Neuron (in vitro differentiated cells): Measurements from ENCODE around the gene RECQL5.
"Not testable (repeated sequence)": the region's sequence is repeated elsewhere in the genome, so short reads cannot be mapped to it uniquely, and the experiment has no call there.

Experiments
- H2AFZ ChIP-seq: one replicate; pipeline ENCODE4 v1.6.1; 2013; ENCODE audit warnings: low read depth, mild to moderate bottlenecking, inconsistent platforms, low read length, moderate library complexity
- H3K27me3 ChIP-seq: one replicate; pipeline ENCODE4 v1.6.1; 2013; ENCODE audit warnings: low read length; ENCODE audit not compliant: insufficient read depth
- H3K36me3 ChIP-seq: one replicate; pipeline ENCODE4 v1.6.1; 2013; ENCODE audit warnings: low read length; ENCODE audit not compliant: insufficient read depth
- H3K4me1 ChIP-seq: one replicate; pipeline ENCODE4 v1.6.1; 2013; ENCODE audit warnings: low read length; ENCODE audit not compliant: insufficient read depth
- H3K4me3 ChIP-seq: 2 replicates; pipeline ENCODE4 v1.5.1; 2013; ENCODE audit warnings: mild to moderate bottlenecking, low read length, moderate library complexity
- H3K9me3 ChIP-seq: one replicate; pipeline ENCODE4 v1.6.1; 2013; ENCODE audit warnings: low read length

RECQL5 gene

DNA sequence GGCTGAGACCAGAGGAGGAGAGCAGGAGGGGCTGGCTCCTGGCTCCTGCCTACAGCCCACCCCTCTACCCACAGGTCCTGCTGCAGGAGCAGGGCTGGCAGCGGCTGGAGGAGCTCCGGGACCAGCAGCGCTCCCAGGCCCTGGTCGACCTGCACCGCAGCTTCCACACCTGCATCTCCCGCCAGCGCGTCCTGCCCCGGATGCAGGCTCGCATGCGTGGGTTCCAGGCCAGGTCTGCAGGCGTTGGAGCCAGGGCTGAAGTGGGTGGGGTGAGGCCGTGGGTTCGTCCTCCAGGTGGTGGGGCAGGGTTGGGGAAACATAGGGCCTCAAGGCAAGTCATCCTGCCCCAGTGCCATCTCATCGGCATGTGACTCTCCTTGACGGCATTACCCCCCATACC lies 61.2 kb downstream of the RECQL5 start:
- H3K4me3 ChIP-seq = no peak overlapping the region
- H3K9me3 ChIP-seq = no peaks in the 10 kb centered on the region
- H3K27me3 ChIP-seq = no peaks in the 10 kb centered on the region
- H3K4me1 ChIP-seq = no peaks in the 10 kb centered on the region
- H3K36me3 ChIP-seq = no peaks in the 10 kb centered on the region
- H2AFZ ChIP-seq = no peak overlapping the region

DNA sequence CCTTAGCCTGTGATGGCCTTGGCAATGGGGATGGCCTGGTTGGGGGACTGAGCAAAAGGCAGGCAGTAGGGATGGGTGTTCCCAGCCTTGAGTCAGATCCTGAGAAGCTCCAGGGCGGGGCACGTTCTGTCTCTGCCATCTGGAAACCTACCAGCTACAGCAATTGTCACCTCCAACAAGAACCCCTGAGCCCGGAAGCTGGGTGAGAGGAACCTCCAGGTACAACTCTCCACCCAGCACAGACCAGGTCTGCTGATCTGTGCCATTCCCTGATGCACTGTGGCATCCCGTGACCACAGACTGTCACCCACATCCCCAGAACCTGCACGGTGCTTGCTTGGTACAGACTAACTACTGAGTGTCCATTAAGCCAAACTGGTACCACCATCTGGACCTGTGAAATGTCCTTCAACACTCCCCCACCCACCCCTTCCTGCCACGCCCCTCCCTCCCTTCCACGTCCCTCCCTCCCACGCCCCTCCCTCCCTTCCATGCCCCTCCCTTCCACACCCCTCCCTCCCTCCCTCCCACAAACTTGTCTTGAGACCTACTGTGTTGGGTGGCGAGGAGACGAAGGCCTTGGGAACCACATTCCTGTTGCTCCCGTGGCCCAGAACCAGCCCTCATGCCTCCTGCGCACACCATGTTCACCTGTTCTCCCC lies 62.8 kb downstream of the RECQL5 start:
- Histone ChIP-seq H3K4me3 (no peak overlapping the region), H3K9me3 (no peaks in the 10 kb centered on the region), H3K36me3 (no peaks in the 10 kb centered on the region), H3K27me3 (no peaks in the 10 kb centered on the region), H2AFZ (no peak overlapping the region), H3K4me1 (no peaks in the 10 kb centered on the region)

DNA sequence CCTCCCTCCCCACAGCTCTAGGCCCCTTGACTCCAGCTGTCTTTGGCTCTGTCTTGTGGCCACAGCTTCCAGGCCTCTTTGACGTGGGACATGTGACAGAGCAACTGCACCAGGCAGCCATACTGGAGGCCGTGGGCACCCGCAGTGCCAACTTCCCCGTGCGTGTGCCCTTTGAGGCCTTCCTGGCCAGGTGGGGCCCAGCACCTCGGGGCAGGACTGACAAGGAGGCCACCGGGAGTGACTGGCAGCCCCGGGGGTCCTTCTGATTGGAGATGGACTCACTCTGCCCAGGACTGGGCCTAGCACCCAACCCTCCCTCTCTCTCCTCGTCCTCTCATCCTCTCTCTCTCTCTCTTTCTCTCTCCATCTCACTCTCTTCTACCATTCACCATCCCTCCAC lies 63.8 kb downstream of the RECQL5 start:
- Histone ChIP-seq H3K4me3 (no peak overlapping the region), H2AFZ (no peak overlapping the region), H3K36me3 (no peaks in the 10 kb centered on the region), H3K27me3 (no peaks in the 10 kb centered on the region), H3K4me1 (no peaks in the 10 kb centered on the region), H3K9me3 (no peaks in the 10 kb centered on the region)

DNA sequence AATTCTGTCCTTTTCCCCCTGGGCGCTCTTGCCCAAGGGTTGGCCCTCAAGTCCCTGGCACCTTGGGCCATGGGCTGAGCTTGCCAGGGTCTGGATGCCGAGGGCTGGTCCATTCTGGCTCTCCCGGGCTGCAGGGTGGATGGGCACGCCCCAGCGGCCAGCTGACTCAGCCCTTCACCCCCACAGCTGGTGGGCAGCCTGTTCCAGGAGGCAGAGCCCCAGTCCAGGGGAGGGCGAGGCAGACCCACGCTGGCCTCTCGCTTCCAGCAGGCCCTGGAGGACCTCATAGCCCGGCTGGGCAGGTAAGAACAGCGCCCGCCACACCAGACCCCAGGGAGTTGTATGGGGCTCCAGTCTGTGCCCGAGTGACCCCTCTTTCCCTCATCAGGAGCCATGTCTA lies 64.3 kb downstream of the RECQL5 start:
- no peaks in the 10 kb centered on the region for H3K36me3 ChIP-seq
- no peaks in the 10 kb centered on the region for H3K4me1 ChIP-seq
- H3K9me3 ChIP-seq = no peaks in the 10 kb centered on the region
- no peak overlapping the region for H2AFZ ChIP-seq
- no peak overlapping the region for H3K4me3 ChIP-seq
- no peaks in the 10 kb centered on the region for H3K27me3 ChIP-seq

DNA sequence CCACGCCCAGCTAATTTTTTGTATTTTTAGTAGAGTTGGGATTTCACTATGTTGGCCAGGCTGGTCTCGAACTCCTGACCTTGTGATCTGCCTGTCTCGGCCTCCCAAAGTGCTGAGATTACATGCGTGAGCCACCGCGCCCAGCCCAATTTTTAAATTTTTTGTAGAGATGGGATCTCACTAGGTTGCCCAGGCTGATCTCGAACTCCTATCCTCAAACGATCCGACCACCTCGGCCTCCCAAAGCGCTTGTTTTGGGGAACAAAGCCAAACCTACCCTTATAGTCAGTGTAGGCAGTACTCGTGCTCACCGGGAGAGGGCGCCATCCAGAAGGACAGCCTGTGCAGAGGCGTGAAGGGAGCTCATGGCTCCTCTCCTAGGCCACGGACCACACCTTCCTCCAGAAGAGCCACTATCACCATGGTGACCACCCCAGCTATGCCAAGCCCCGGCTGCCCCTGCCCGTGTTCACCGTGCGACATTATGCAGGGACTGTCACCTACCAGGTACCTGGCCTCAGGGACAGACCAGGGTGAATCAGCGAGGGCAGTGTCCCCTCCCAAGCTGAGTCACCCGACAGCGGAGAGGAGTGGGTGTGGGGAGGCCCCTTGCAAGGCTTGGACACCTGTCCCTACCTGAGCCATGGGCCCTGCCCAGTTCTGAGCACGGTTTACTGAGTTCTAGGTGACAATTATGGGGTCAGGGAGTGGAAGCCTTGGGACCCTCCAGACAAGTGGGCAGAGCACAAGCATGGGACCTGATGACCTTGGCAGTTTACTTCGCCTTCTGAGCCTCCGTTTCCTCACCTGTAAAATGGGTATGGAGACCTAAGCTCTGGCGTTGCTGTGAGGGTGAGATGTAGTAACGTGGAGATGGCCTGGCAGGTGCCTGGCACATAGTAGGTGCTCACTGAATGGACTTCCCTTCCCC lies 65.6 kb downstream of the RECQL5 start:
- peaks cover 9% of the 10 kb centered on the region for H3K27me3 ChIP-seq
- no peaks in the 10 kb centered on the region for H3K36me3 ChIP-seq
- no peak overlapping the region for H2AFZ ChIP-seq
- H3K9me3 ChIP-seq = no peaks in the 10 kb centered on the region
- no peak overlapping the region for H3K4me3 ChIP-seq
- no peaks in the 10 kb centered on the region for H3K4me1 ChIP-seq

DNA sequence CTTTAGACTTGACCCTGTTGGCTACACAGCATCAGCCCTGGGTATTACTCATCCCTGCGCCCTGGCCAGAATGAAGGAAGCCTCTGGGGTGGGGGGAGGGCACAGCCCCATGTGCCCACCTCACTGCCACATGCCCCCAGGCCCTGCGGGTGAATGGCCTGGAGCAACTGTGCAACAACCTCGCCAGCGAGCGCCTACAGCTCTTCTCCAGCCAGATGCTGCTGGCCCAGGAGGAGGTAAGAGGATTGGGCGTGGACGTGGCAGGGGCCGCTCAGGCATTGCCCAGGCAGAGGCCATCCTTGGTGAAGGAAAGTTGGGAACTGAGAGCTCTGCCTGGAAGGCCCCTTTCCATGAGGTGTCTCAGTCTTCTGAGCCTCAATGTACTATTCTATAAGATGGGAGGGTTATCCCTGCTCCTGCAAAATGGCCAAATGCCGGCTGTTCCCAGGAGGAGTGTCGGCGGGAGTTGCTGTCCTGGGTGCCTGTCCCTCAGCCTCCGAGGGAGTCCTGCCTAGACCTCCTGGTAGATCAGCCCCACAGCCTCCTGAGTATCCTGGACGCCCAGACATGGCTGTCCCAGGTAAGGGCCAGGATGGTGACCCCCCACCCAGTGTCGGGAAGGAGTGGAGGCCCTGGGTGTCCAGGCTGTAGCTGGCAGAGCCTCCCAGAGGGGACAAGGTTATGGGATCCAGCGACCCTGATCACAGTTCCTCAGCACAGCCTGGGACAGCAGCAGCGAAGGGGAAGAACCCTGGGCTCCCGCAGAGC lies 70.5 kb downstream of the RECQL5 start:
- no peaks in the 10 kb centered on the region for H3K36me3 ChIP-seq
- H3K9me3 ChIP-seq = no peaks in the 10 kb centered on the region
- no peak overlapping the region for H2AFZ ChIP-seq
- H3K4me3 ChIP-seq = no peak overlapping the region
- peaks cover 26% of the 10 kb centered on the region for H3K27me3 ChIP-seq
- no peaks in the 10 kb centered on the region for H3K4me1 ChIP-seq

DNA sequence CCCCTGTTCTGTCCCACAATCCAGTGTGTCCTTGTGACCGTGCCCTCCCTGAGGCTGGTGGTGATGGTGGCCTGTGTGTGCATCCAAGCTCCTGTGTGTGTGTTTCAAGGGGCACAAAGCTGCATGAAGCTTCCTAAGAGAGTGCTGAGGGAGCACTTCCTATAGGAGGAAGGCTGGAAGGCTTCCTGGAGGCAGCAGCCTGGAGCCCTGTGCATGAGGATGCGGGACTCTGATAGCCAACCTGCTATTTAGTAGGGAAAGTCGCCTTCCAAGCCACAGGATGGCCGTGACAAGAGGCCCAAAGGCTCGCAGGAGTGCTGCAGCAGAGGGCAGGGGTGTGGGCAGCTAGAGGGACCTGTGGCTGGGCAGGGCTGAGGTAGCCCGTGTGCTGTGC lies 71.0 kb downstream of the RECQL5 start:
- Histone ChIP-seq H2AFZ (no peak overlapping the region), H3K27me3 (peaks cover 28% of the 10 kb centered on the region), H3K9me3 (no peaks in the 10 kb centered on the region), H3K4me1 (no peaks in the 10 kb centered on the region), H3K36me3 (no peaks in the 10 kb centered on the region), H3K4me3 (no peak overlapping the region)

DNA sequence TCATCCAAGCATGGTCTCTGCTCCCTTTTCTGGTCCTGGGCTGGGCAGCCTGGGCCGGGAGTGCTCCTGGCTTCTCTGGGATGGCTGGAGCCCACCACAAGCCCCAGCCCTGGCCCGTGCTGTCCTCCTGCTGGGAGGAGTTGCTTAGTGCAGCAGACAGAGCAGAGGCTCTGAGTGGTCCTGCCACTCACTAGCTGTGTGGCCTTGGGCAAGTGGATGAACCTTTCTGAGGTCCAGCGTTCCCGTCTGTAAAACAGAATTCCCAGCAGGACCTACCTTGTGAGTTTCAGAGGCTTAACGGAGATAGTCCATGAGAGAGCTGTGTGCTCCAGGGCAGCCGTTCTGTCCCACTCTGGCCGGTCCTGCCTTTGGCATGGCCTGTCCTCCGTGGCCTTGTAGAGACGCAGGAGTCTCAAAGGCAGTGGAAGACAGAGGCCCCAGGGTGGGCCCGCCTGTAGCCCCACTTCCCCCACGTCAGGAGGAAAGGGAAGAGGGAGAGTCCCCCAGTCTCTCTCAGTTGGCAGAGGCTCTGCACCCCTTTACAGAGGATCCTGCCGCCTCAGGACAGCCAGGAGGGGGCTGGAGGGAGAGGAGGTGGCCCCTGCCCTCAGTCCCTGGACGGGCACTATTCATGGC lies 71.6 kb downstream of the RECQL5 start:
- H3K36me3 ChIP-seq = no peaks in the 10 kb centered on the region
- H3K9me3 ChIP-seq = no peaks in the 10 kb centered on the region
- no peaks in the 10 kb centered on the region for H3K4me1 ChIP-seq
- H3K4me3 ChIP-seq = no peak overlapping the region
- H2AFZ ChIP-seq = no peak overlapping the region
- H3K27me3 ChIP-seq = peaks cover 31% of the 10 kb centered on the region

DNA sequence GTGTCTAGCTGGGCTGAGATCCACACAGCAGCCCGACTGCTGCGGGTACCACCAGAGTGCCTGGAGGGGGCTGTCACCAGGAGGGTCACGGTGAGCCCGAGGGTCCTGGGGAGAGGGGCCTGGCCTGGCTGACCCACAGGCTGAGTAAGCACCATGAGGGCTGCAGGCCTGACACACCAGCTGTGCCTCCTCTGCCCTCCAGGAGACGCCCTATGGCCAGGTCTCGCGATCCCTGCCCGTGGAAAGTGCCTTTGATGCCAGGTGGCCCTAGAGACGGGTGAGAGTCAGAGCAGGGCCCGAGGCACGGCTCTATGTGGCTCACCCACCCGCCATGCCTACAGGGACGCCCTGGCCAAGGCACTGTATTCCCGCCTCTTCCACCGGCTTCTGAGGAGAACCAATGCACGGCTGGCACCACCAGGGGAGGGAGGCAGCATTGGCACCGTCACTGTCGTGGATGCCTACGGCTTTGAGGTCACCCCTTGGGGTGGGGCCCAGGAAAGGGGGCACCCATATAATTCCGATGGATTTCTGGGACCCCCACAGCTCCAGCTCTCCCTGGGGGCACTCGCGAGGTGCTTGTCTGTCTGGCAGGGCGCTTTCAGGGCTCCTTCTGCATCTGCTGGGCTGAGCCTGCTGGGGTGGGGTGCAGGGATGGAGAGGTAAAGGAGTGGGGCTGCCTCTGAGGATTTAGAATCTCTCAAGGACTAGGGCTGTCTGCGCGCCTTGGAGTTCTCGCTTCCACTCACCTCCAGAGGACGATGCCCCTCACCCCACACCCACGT lies 72.3 kb downstream of the RECQL5 start:
- Histone ChIP-seq H3K4me3 (no peak overlapping the region), H3K4me1 (no peaks in the 10 kb centered on the region), H2AFZ (no peak overlapping the region), H3K36me3 (no peaks in the 10 kb centered on the region), H3K9me3 (peaks cover 6% of the 10 kb centered on the region), H3K27me3 (peaks cover 32% of the 10 kb centered on the region)

DNA sequence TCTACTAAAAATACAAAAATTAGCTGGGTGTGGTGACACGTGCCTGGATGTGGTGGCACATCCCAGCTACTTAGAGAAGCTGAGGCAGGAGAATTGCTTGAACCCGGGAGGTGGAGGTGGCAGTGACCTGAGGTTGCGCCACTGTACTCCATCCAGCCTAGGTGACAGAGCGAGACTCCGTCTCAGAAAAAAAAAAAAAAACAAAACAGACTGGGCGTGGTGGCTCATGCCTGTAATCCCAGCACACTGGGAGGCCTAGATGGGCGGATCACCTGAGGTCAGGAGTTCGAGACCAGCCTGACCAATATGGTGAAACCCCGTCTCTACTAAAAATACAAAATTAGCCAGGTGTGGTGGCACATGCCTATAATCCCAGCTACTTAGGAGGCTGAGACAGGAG lies 73.5 kb downstream of the RECQL5 start:
- peaks cover 33% of the 10 kb centered on the region for H3K27me3 ChIP-seq
- not testable (repeated sequence) for H3K36me3 ChIP-seq, H3K9me3 ChIP-seq, H3K4me3 ChIP-seq, H3K4me1 ChIP-seq, H2AFZ ChIP-seq

DNA sequence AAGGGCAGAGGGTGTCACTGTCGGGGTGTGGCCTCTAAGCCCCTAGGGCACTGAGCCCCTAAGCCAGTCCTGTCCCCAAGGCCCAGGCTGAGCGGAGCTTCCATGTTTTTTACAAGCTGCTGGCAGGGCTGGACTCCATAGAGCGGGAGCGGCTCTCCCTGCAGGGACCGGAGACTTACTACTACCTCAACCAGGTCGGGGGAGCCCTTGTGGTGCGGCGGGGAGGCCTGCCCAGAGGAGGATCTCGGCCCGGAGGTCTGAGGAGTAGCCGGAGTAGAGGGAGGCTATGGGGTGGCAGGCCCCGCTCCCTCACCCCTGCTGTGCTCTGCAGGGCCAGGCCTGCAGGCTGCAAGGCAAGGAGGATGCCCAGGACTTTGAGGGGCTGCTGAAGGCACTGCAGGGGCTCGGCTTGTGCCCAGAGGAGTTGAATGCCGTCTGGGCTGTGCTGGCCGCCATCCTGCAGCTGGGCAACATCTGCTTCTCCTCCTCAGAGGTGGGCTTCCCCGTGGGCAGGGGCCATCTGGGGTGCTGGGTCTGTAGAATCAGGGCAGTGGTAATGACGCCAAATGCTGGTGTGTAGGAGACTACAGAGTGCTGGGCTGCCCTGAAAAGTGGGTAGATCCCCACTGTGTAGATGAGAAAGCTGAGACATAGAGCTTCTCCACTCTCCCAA lies 74.5 kb downstream of the RECQL5 start:
- Histone ChIP-seq H3K36me3 (no peaks in the 10 kb centered on the region), H3K4me1 (no peaks in the 10 kb centered on the region), H3K27me3 (peaks cover 42% of the 10 kb centered on the region), H3K4me3 (no peak overlapping the region), H3K9me3 (peaks cover 13% of the 10 kb centered on the region), H2AFZ (no peak overlapping the region)

DNA sequence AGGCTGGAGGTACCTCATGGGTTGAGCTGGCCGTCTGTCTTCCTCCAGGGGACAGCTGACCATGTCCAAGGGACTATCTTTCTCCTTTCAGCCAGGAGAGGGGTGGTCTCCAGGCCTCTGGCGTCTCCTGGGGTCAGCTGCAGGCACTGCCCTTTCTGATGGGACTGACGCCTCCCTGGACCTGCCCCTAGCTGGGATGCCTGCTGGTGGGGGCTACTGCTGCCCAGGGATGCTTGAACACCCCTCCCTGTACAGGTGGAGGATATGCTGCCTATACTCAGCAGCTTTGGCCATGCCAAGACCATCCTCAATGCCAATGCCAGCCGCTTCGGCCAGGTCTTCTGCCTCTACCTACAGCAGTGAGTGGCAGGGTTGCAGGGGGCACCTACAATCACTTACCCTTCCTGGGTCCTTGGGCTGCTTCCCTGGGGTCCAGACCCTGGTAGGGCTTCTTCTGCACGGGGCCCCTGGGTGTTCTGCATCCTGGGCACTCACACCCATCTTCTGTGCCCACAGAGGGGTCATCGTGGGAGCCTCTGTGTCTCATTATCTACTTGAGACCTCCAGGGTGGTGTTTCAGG lies 75.1 kb downstream of the RECQL5 start:
- Histone ChIP-seq H2AFZ (no peak overlapping the region), H3K4me3 (no peak overlapping the region), H3K36me3 (no peaks in the 10 kb centered on the region), H3K27me3 (peaks cover 42% of the 10 kb centered on the region), H3K9me3 (peaks cover 16% of the 10 kb centered on the region), H3K4me1 (no peaks in the 10 kb centered on the region)
